Activated gamma-delta T cell treated with Interleukin-2 at 50 U/mL for 16 hours (primary cell): ENCODE measurements around the gene RTP3.
"Not testable (repeated sequence)": the region's sequence is repeated elsewhere in the genome, so short reads cannot be mapped to it uniquely, and the experiment has no call there.

Source experiments
- DNase-seq: peaks from one replicate; pipeline ENCODE4 v3.0.0-alpha.2; 2020

Gene RTP3

DNA sequence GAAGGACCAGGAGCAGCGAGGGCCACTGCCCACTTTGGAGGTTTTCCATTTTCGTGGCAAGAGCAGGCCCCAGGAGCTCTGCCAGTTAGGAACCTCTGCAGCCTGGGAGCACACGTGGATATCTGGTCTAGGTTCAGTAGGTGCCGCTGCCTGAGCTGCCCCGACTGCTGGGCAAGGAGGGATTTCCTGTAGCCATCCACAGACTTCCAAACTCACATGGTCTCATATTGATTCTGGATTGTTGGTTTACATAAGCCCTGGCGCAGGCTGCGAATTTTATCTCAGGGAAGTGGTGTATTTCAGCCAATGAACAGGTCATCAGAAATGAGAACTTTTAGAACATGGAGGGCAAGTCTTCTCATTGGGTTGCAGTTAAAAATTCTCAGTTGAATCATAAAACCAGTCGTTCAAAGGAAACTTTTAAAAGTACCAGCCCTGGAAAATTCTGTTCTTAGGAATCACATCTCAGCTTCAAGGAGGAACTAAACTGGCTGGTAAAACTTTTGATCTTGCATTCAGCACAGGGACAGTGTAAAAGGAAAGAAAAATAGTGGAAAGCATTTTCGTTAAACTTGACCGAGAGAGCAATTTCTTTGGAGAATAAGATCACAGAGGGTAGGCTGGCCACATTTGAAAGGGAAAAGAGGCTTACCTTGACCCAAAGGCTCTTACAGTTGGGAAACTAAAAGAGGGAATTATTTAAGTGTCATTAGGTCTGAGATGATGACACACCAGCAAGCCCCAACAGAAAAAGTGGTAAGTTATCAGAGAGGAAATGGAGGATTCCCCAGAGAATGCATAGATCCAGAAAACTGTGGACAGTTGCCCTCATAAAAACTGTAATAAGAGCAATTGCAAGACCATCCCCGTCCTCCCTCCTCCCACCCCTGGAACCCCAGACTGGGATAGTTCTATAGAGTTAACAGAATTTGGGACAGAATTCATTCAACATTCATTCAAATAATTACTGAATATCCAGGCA is 6.4 kb upstream of the RTP3 start:
- DNase-seq: no peak

DNA sequence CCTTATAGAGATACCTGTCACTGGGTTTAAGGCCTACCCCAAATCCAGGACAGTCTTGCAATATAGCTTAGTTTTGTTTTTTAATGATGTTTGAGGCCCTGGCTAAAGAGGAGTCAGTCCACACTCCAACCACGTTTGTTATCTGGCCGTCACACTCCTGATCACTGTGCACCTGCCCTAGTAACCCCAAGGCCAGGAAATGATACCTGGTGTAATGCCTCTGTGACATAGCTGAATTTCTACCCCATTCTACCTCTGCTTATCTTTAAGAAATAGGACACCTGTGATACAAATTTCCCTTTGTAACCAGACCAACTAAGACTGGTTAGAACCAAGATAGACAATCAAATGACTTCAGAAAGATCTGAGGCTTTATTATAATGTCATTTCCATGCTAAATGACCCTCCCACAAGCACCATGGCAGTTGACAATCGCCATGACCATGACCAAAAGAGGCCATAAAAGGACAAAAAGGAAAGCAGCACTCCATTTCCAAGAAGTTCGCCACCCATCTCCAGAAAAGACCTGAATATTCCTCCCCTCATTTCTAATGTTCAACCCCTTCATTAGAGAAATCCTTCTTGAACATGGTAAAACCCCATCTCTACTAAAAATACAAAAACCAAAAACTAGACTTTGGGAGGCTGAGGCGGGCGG is 4.8 kb upstream of the RTP3 start:
- DNase-seq: no peak

DNA sequence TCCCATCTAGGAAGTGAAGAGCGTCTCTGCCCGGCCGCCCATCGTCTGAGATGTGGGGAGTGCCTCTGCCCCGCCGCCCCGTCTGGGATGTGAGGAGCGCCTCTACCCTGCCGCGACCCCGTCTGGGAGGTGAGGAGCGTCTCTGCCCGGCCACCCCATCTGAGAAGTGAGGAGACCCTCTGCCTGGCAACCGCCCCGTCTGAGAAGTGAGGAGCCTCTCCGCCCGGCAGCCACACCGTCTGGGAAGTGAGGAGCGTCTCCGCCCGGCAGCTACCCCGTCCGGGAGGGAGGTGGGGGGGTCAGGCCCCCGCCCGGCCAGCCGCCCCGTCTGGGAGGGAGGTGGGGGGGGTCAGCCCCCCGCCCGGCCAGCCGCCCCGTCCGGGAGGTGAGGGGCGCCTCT is 3.3 kb upstream of the RTP3 start:
- DNase-seq: not testable (repeated sequence)

DNA sequence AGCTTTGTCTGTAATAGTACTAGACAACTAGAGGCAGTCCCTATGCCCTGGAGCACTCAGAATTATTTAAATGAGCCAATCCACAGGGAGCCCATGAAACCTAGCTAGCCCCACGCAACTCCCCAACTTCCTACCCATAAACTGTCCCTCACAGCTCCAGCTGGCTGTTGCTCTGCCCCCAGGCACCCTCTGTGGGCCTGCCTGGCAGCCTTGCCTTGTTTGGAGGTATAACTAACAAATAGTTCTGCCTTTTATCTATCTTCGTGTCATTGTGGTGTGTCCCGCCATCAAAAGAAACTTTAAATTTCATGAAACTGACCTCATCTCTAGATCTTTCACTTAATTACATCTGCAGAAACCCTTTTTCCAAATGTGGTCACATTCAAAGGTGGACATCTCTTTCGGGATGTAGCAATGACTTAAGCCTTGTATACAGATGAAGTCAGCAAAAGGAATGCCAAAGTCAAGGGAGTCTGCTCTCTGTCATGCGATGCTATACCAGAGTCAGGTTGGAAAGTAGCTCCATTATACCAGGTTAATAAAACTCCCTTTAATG is 1.8 kb upstream of the RTP3 start:
- DNase-seq: no peak

DNA sequence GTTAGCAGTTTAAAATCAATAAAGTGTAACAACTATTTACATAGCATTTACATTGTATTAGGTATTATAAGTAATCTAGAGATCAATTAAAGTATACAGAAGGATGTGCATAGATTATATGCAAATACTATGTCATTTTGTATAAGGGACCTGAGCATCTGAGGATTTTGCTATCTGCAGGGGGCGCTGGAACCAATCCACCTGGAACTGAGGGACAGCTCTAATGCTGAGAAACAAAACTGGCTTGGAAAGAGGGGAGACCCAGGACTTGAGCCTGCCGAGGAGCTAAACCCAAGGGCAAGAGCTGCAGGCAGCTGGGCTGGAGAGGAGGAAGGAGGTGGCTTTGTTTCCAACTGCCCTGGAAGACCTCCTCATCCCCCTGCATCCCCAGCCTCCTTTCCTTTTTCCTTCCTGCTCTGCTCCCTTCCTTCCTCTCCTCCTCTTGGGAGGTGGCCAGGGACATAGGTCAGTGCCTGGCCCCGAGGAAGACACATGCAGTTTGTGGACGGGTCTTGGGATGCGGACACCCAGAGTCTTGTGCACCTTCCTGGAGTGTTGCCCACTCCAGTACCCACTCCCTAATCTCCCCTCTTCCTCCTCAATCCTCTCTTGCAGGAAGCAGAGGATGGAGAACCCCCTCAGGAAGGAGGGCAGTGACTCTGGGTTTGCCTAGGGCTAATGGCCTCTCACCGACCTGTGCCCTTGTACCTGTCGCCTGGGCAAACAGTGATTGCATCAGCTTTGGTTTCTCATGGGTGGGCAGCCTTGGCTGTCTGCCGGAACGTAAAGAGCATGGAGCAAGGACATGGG is 825 bp upstream of the RTP3 start:
- DNase-seq: peak; percentile 57

DNA sequence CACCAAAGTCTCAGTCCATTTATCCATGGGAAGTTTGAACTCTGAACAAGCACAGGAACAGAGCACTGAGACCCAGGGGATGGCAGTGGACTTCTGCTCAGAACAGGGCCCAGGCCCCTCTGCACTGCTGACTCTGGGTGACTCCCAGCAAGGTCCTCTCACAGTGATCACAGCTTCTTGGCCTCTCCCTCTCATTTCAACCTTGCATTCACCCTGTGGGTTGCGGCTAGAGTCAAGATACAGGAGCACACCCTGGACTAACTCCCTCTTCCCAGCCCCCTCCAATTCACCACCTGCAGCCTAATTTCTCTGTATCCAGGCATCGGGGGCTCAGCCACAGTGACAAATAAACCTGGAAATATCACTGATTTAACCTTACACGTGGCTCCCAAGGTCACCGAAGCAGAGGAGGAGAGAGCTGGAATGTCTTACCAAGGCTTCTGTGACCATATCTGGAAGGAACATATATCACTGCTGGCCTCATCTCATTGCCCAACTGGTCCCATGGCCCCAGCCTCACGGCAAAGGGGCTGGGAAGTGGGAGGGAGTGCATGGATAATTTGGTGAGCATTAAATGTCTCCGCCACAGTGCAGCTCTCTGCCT is 1.2 kb downstream of the RTP3 start:
- no peak for DNase-seq

GRCh38 chr3:46500656-46501635 is 3.2 kb downstream of the RTP3 start:
- no peak for DNase-seq

GRCh38 chr3:46501702-46502101 is 3.9 kb downstream of the RTP3 start:
- DNase-seq: no peak

- DNase-seq: no peak
Measured at GRCh38 chr3:46503200-46503874, 5.6 kb downstream of the RTP3 start.

GRCh38 chr3:46504789-46505188 is 7.0 kb downstream of the RTP3 start:
- DNase-seq: no peak

DNA sequence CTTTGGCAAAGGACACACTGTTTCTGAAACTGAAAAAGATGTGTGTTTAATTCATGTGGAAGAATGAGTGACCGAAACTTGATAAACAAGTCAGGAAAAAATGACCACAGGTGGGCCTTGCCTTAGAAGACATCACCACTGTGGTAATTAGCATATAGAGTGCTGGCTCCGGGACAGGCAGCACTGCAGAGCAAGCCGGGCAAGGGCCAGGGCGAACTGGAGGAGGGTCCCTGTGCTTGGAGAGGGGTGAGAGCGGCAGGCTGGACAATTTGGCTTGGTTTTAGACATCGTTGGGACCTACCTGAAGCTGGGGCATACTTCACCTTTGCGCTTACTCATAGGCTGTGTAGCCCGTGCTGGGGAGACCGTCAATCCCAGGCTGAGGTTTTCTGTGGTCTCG is 8.2 kb downstream of the RTP3 start:
- DNase-seq: no peak

DNA sequence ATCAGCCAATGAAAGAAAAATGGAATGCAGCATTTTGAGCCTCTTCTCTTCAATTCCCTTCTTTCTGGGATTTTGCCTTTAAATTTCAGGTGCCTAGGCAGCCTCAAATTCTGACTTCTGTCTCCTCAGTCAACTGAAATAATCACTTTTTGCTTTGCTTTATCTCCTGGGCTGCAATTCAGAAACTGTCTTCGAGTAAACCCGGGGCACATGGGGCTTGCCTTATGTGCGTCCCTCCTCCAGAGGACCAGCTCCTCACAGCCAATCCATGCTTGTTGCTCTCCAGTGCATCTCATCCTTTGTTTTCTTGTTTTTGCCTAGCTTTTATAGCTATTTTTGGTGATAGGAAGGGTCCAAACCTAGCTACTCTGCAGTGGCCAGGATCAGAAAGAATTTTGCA is 8.8 kb downstream of the RTP3 start:
- no peak for DNase-seq

- DNase-seq: no peak
Measured at GRCh38 chr3:46508850-46509591, 11.2 kb downstream of the RTP3 start.

DNA sequence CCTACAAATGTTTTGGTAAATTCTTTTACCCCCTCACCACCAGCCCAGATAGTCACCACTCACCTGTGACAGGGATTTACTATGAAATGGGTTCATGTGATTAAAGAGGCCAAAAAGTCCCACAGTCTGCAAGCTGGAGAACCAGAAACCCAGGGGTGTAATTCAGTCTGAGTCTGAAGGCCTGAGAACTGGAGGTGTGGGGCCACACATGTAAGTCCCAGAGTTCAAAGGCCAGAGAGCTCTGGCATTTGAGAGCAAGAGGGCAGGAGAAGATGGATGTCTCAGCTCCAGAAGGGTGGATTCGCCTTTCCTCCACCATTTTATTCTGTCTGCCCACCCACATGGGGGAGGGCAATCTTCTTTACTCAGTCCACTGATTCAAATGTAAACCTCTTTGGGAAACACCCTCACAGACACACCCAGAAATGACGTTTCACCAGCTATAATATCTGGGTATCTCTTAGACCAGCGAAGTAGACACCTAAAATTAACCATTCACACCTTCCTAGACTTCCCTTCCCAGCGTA is 11.9 kb downstream of the RTP3 start:
- DNase-seq: no peak

DNA sequence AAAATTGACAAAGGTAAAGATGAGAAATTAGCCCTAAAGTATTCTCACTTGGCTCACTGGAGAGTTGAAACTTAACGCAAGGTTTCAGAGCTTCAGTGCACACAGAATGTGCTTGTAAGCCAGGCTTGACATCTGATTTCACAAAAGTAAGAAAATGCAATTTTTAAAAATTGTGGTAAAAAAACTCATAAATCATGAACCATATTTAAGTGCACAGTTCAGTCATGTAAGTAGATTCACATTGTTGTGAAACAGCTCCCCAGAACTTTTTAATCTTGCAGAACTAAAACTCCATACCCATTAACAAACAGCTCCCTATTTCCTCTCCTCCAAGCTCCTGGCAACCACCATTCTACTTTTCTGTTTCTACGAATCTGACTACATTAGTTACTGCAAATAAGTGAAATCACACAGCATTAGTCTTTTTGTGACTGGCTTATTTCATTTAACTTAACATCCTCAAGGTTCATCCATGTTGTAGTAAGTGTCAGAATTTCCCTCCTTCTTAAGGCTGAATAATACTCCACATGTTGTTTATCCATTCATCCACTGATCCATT is 14.5 kb downstream of the RTP3 start:
- DNase-seq: no peak

DNA sequence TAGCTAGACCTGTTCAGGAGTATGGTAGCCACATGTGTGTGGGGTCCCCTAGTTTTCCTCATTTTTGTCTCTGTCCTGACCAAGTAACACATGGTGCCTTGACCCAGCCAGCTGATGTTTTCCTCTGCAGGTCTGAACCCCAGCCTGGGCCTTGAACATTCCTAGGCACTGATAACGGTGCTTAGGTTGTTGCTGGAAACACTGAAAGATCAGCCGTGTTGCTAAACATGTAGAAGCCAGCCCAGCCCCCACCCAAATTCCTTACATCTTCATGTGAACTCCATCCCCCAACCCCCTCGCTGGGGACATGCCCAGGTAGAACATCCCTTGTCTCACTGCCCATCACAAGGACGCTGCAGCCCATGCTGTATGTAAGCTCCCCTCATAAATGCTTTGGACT is 18.7 kb downstream of the RTP3 start:
- no peak for DNase-seq

DNA sequence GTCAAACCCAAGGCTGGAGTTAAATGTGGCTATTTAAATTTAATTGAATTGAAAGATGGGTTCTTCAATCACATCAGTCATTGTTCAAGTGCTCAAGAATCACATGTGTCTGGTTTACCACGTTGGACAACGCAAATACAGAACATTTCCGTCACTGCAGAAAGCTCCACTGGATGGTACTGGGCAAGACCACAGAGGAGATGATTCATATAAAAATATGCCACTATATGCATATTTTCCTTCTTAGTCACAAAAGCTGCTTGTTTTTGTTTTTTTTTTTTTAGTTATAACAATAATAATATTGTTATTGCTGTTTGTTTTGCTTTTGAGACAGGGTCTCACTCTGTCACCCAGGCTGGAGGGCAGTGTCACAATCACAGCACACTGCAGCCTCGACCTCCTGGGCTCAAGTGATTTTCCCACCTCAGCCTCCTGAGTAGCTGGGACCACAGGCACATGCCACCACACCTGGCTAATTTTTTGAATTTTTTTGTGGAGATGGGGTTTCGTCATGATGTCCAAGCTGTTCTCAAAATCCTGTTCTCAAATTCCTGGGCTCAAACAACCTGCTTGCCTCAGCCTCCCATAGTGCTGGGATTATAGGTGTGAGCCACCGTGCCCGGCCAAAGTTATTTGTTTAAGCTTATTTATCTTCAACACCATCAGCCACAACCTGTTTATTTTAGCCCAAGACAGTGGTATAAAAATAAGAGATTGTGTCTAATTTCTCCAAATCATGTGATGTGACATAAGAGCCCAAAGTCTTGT is 19.4 kb downstream of the RTP3 start:
- no peak for DNase-seq

DNA sequence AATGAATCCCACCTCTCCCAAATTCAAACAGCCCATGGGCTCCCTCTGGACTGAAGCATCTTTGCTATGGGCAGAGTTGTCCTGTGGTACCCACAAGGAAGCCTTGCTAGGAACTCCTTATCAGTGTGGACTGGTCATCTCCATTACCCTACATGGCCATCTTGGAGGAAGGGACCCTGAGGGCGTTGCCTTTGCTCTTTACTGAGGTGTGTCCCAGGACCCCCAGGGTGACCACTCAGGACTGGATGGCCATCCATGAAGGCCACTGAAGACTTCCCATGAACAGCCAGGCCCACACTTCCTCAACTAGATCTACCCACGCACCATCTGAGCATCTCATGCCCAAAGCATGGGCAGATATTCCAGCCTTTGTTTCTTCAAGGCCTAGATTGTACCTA is 20.0 kb downstream of the RTP3 start:
- no peak for DNase-seq

- DNase-seq: no peak
Measured at GRCh38 chr3:46519952-46520351, 22.2 kb downstream of the RTP3 start.
